Neural cell (in vitro differentiated cells): ENCODE results near the gene TRIM47.

Source experiments
- CTCF ChIP-seq: fragments of 450-650 bp; IDR thresholded peaks from 2 replicates; pipeline ENCODE4 v1.5.1; 2014; ENCODE audit warnings: antibody characterized with exemption, mild to moderate bottlenecking, moderate library complexity; ENCODE audit not compliant: poor library complexity, severe bottlenecking
- EP300 ChIP-seq: fragments of 450-650 bp; conservative IDR thresholded peaks from 2 replicates; pipeline ENCODE4 v1.6.1; 2014; ENCODE audit warnings: antibody characterized with exemption, mild to moderate bottlenecking, moderate library complexity; ENCODE audit not compliant: poor library complexity, severe bottlenecking
- EZH2 ChIP-seq: fragments of 200-600, 300-800 bp; shearing (Covaris generic), sonication (generic); IDR thresholded peaks from 2 replicates; pipeline ENCODE4 v1.6.1; 2014; ENCODE audit warnings: antibody characterized with exemption, low read length, borderline replicate concordance, mild to moderate bottlenecking; ENCODE audit not compliant: insufficient read depth, poor library complexity, severe bottlenecking
- MXI1 ChIP-seq: fragments of 450-650 bp; conservative IDR thresholded peaks from 2 replicates; pipeline ENCODE4 v1.6.1; 2014; ENCODE audit warnings: antibody characterized with exemption, mild to moderate bottlenecking; ENCODE audit not compliant: poor library complexity, severe bottlenecking
- POLR2AphosphoS5 ChIP-seq: IDR thresholded peaks from 2 replicates; pipeline ENCODE4 v1.6.1; 2012
- RAD21 ChIP-seq: fragments of 450-650 bp; conservative IDR thresholded peaks from 2 replicates; pipeline ENCODE4 v1.6.1; 2014; ENCODE audit warnings: antibody characterized with exemption, mild to moderate bottlenecking, moderate library complexity
- REST ChIP-seq: IDR thresholded peaks from 2 replicates; pipeline ENCODE4 v1.6.1; 2012; ENCODE audit warnings: borderline replicate concordance
- SMC3 ChIP-seq: fragments of 450-650 bp; conservative IDR thresholded peaks from 2 replicates; pipeline ENCODE4 v1.6.1; 2014; ENCODE audit warnings: antibody characterized with exemption, mild to moderate bottlenecking, moderate library complexity; ENCODE audit not compliant: poor library complexity
- TAF1 ChIP-seq: IDR thresholded peaks from 2 replicates; pipeline ENCODE4 v1.6.1; 2012; ENCODE audit warnings: low read depth

GRCh38 chr17:75908201-75908600 lies 29.8 kb upstream of the TRIM47 start:
- no peak for TF ChIP-seq CTCF
- no peak for TF ChIP-seq EZH2
- TF ChIP-seq REST, result no peak
- no peak for TF ChIP-seq EP300
- no peak for TF ChIP-seq POLR2AphosphoS5
- no peak for TF ChIP-seq TAF1
- no peak for TF ChIP-seq SMC3
- no peak for TF ChIP-seq MXI1
- no peak for TF ChIP-seq RAD21
